GM19452 (cell line): ENCODE data around the gene ZFAND6.

ENCODE experiments used
- ATAC-seq: cut with Tn5 transposase; IDR thresholded peaks from one replicate; pipeline ENCODE4 v1.9.1; 2021; ENCODE audit not compliant: unreplicated experiment

The ZFAND6 gene

GRCh38 chr15:80186066-80186465 is 126.6 kb downstream of the ZFAND6 start:
- ATAC-seq, result no peak

- ATAC-seq, result no peak
Measured at GRCh38 chr15:80186597-80186996, 127.1 kb downstream of the ZFAND6 start.
